Measurements from ENCODE around the gene TMPRSS11E.
"Not testable (repeated sequence)": the region's sequence is repeated elsewhere in the genome, so short reads cannot be mapped to it uniquely, and the experiment has no call there.

TMPRSS11E gene

GRCh38 chr4:68463796-68464195 is 16.5 kb downstream of the TMPRSS11E start:
- DNase-seq, result no peak

GRCh38 chr4:68465058-68465457 is 17.8 kb downstream of the TMPRSS11E start:
- no peak for DNase-seq

GRCh38 chr4:68466185-68466584 is 18.9 kb downstream of the TMPRSS11E start:
- DNase-seq, result no peak

GRCh38 chr4:68466751-68467150 is 19.5 kb downstream of the TMPRSS11E start:
- no peak for DNase-seq

- DNase-seq, result no peak
These were observed 22.2 kb downstream of the TMPRSS11E start for GRCh38 chr4:68469482-68469881.

- no peak for DNase-seq
These were observed 28.9 kb downstream of the TMPRSS11E start for GRCh38 chr4:68476191-68476590.

GRCh38 chr4:68489338-68489737 is 42.1 kb downstream of the TMPRSS11E start:
- DNase-seq, result no peak

- DNase-seq, result no peak
These were observed 43.7 kb downstream of the TMPRSS11E start for GRCh38 chr4:68490826-68491457.

GRCh38 chr4:68494688-68495087 is 47.4 kb downstream of the TMPRSS11E start:
- no peak for DNase-seq

GRCh38 chr4:68498413-68499007 is 51.2 kb downstream of the TMPRSS11E start:
- DNase-seq, result no peak

GRCh38 chr4:68499021-68499420 is 51.8 kb downstream of the TMPRSS11E start:
- no peak for DNase-seq

- not testable (repeated sequence) for DNase-seq
These were observed 56.2 kb downstream of the TMPRSS11E start for GRCh38 chr4:68503462-68503861.

GRCh38 chr4:68504836-68505235 is 57.6 kb downstream of the TMPRSS11E start:
- DNase-seq, result not testable (repeated sequence)

GRCh38 chr4:68505452-68505851 is 58.2 kb downstream of the TMPRSS11E start:
- not testable (repeated sequence) for DNase-seq

- no peak for DNase-seq
These were observed 71.6 kb downstream of the TMPRSS11E start for GRCh38 chr4:68518889-68519288.

GRCh38 chr4:68520985-68521384 is 73.7 kb downstream of the TMPRSS11E start:
- DNase-seq, result no peak

GRCh38 chr4:68522232-68522631 is 75.0 kb downstream of the TMPRSS11E start:
- not testable (repeated sequence) for DNase-seq

- no peak for DNase-seq
These were observed 88.7 kb downstream of the TMPRSS11E start for GRCh38 chr4:68535974-68536373.

- DNase-seq, result no peak
These were observed 89.1 kb downstream of the TMPRSS11E start for GRCh38 chr4:68536375-68536774.

GRCh38 chr4:68542742-68543141 is 95.5 kb downstream of the TMPRSS11E start:
- not testable (repeated sequence) for DNase-seq

All from NCI-H446 treated with DMSO at 0.1 percent for 48 hours (cell line).